Stomach (tissue), 9 donors: ENCODE measurements around the gene APEH. TPM values are rescaled to one million over a fixed set of nuclear protein-coding genes. Genes with fewer than 3 reads are reported as not detected.
"Not testable (repeated sequence)": the region's sequence is repeated elsewhere in the genome, so short reads cannot be mapped to it uniquely, and the experiment has no call there.

ENCODE experiments used
- DNase-seq, 2 donors: peaks; one replicate each; pipeline versions ENCODE4 v3.0.0 to v3.0.0-alpha.2; 2013 to 2019
- H3K27ac ChIP-seq, 5 donors: fragments of 200-600 bp in 4 of 5; sonication (generic) in 4 of 5; one replicate each; pipeline ENCODE4 v1.5.1; 2013 to 2019; ENCODE audit warnings: mild to moderate bottlenecking in 1 of 5, moderate library complexity in 1 of 5
- H3K27me3 ChIP-seq, 3 donors: fragments of 200-600 bp; sonication (generic); one replicate each; pipeline ENCODE4 v1.5.1; 2017 to 2019; ENCODE audit warnings: mixed run types in 1 of 3
- H3K36me3 ChIP-seq, 4 donors: fragments of 200-600 bp; sonication (generic); 1 replicate in 3 of 4; 2 replicates in 1 of 4; pipeline ENCODE4 v1.5.1; 2016 to 2019
- H3K4me1 ChIP-seq, 4 donors: fragments of 200-600 bp; sonication (generic); one replicate each; pipeline ENCODE4 v1.5.1; 2016 to 2019
- H3K4me3 ChIP-seq, 4 donors: fragments of 200-600 bp; sonication (generic) in 3 of 4; one replicate each; pipeline ENCODE4 v1.5.1; 2016 to 2019; ENCODE audit warnings: mild to moderate bottlenecking in 1 of 4
- H3K9me3 ChIP-seq, 4 donors: fragments of 200-600 bp; sonication (generic); one replicate each; pipeline ENCODE4 v1.5.1; 2016 to 2019
- CTCF ChIP-seq, 7 experiments: fragments of 450-650 bp in 4 of 7; fragments of 200-600 bp in 3 of 7; sonication (generic) in 3 of 7; IDR thresholded peaks; one replicate each; pipeline ENCODE4 v1.5.1; 2016 to 2019; ENCODE audit warnings: antibody characterized with exemption in 7 of 7, control low read depth in 2 of 7, mild to moderate bottlenecking in 1 of 7
- EP300 ChIP-seq: sonication (generic); formaldehyde crosslinking; IDR thresholded peaks from one replicate; pipeline ENCODE4 v1.6.1; 2017; ENCODE audit warnings: antibody characterized with exemption
- POLR2A ChIP-seq, 4 donors: fragments of 450-650 bp; IDR thresholded peaks; one replicate each; pipeline ENCODE4 v1.6.1; 2016; ENCODE audit warnings: antibody characterized with exemption in 4 of 4, control low read depth in 2 of 4, mild to moderate bottlenecking in 1 of 4, moderate library complexity in 1 of 4
- POLR2AphosphoS5 ChIP-seq, 3 donors: sonication (generic); formaldehyde crosslinking; IDR thresholded peaks; one replicate each; pipeline ENCODE4 v1.6.1; 2016; ENCODE audit warnings: antibody characterized with exemption in 3 of 3
- WGBS, 5 donors: extraction: QIAGEN DNeasy Blood & Tissue Kit in 3 of 5; methylation state at CpG; one replicate each; pipeline versions ENCODE4 v1.1.5 to v1.1.7; 2013 to 2018; 5-methylcytosine and 5-hydroxymethylcytosine counted together
- intact Hi-C: fragments of 100-400 bp; cut with DNase I; formaldehyde crosslinking; loops from one replicate; pipeline ENCODE4 v1.15.1; 2023; ENCODE audit warnings: low total_unique reads
- polyA plus RNA-seq, 3 donors: library from polyadenylated mRNA; stranded (reverse); fragments of 200-250 nt; gene quantifications; one replicate each; pipeline ENCODE4 v1.2.3, GENCODE V29; 2013
- total RNA-seq, 5 donors: library from RNA; depleted of rRNA; stranded (reverse); fragments of >200 nt; gene quantifications; one replicate each; pipeline versions ENCODE4 v1.1.0 to v1.2.3, GENCODE V29; 2014 to 2016
- donor health status: healthy with polysubstance abuse.
- donor health status: Bipolar disorder and iron deficiency.
- donor health status: healthy.

Gene APEH
- total and polyA plus RNA-seq, 8 donors: 23.9 to 104 (median 47.7) TPM

DNA sequence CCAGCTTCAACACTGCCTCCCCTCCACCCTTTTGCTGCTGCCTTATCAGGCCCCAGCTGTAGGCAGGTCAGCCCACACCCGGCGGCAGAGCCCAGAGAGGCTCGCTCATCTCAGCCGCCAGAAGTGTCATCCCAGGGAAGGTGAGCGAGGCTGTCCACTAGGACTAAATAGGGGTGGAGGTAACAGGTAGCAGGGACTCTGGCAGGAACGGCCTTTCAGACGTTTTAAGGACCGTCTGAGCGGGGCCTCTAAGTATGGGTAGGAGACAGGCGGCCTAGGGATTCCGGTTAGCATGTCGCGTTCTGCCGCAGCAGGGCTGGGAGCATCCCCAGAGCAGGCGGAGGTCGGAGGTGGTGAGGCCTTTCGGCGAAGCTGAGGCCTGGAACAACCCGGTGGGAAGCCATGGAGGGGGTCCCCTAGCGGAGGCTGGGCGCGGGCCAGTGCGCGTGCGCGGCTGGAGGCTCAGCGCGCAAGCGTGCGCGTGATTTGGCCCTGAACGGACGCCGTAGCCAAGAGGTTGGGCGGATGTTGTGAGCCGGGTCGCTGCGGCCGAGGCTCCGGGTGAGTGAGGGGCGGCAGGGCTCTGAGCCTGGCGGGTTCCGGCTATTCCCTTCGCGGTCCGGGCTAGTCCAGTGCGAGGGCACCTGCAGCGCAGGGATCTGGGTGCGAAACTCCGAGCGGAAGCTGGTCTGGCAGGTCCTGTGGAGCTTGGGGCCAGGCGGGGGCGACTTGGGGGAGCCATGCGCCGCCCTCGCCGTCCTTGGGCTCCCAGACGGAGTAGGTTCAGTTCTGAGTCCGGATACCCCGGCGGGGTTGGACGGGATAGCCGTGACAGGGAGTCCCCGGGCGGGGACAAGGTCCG, 15.1 kb downstream of the APEH start, which contains the start of the genes MST1 and RNF123:
MST1 (minus strand) TSS at position 429 of the 862 bp plus-strand sequence. CDS start 783 bp downstream, outside the sequence.
RNF123 (plus strand) TSS at position 512 of the 862 bp plus-strand sequence. CDS start 1,609 bp downstream, outside the sequence.
- intact Hi-C loops: no loop called here
- Histone ChIP-seq H3K9me3 (no peaks in the 10 kb centered on the region), H3K4me1 (peaks cover 26 to 52% (median 49%) of the 10 kb centered on the region in 4 donors), H3K36me3 (peaks cover 2 to 10% (median 6%) of the 10 kb centered on the region in 4 donors), H3K27ac (peak within 1 kb of the TSS; percentile 77 to 91 (median 88)), H3K27me3 (peaks cover 0 to 22% (median 0%) of the 10 kb centered on the region in 3 donors), H3K4me3 (peak within 1 kb of the TSS; percentile 71 to 95 (median 83))
- TF ChIP-seq EP300 (no peak), POLR2A (IDR thresholded peaks at IDR 0.05) (no peak), CTCF (IDR thresholded peaks at IDR 0.05) (peak in 2 of 7 experiments; percentile 23 to 37), POLR2AphosphoS5 (IDR thresholded peaks at IDR 0.05) (peak; percentile 62 to 96 (median 73))
- 1 to 2% (median 1%) methylated on average over 26 to 66 of the region's 66 CpGs for WGBS, 5 donors
- DNase-seq: peak; percentile 90 to 98

- H3K36me3 ChIP-seq, H3K9me3 ChIP-seq, intact Hi-C loops, DNase-seq: not testable (repeated sequence)
- Histone ChIP-seq H3K4me3 (peak overlapping the region; percentile 71 to 95 (median 83)), H3K4me1 (peaks cover 26 to 52% (median 49%) of the 10 kb centered on the region in 4 donors), H3K27me3 (peaks cover 0 to 22% (median 0%) of the 10 kb centered on the region in 3 donors), H3K27ac (peak overlapping the region; percentile 77 to 91 (median 88))
- WGBS, 5 donors: 5 to 10% (median 6%) methylated on average over 14 to 16 of the region's 16 CpGs
Observed at GRCh38 chr3:49689908-49690624, 15.9 kb downstream of the APEH start.

DNA sequence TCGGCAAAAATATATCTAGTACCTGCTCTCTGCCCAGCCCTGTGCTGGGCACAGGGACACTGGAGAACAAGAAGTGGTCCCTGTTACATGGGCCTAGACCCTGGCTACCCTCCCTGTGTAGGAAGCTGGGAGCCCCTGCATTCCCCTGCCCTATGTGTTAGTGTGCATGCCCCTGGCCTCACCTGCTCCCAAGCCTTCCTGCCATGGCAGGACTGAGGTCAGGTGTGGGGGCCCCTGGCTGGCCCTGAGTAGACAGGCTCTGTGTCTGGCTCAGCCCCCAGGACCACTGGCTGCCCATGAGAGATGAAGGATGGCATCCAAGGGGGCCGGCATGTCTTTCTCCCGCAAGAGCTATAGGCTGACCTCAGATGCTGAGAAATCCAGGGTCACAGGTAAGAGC, 16.7 kb downstream of the APEH start:
- DNase-seq, H3K9me3 ChIP-seq, intact Hi-C loops, H3K36me3 ChIP-seq, H3K27ac ChIP-seq: not testable (repeated sequence)
- H3K4me1 ChIP-seq: peaks cover 26 to 49% (median 47%) of the 10 kb centered on the region in 4 donors
- H3K27me3 ChIP-seq: peaks cover 0 to 18% (median 0%) of the 10 kb centered on the region in 3 donors
- H3K4me3 ChIP-seq: peak overlapping the region in 2 of 4 donors; percentile 71 to 90
- 72 to 94% (median 84%) methylated on average over 1 to 3 of the region's 3 CpGs for WGBS, 5 donors

DNA sequence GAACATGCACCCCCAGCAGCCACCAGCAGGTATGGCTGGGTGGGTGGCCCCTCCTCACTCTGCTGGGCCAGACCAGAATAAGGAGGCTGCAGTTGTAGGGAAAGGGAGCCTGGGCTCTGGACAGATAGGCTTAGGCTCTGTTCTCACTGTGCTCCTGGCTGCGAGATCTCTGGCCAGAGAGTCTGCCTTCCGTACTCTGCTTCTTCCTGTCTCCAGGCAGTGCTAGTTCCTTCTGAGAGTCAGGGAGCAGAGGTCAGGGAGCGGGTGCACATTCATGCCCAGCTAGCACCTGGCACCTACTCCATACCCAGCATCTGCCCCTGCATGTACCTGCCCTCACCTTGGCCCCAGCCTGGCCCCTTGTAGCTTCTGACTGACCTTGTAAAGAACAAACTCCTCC, 17.3 kb downstream of the APEH start:
- H3K36me3 ChIP-seq, DNase-seq, H3K4me3 ChIP-seq, H3K9me3 ChIP-seq, H3K27ac ChIP-seq, intact Hi-C loops: not testable (repeated sequence)
- 55 to 87% (median 56%) methylated on average over 3 of the region's 3 CpGs for WGBS, 5 donors
- peaks cover 22 to 43% (median 41%) of the 10 kb centered on the region in 4 donors for H3K4me1 ChIP-seq
- peaks cover 0 to 12% (median 0%) of the 10 kb centered on the region in 3 donors for H3K27me3 ChIP-seq

GRCh38 chr3:49694409-49695070, 20.4 kb downstream of the APEH start:
- Histone ChIP-seq H3K36me3 (peaks cover 20 to 34% (median 29%) of the 10 kb centered on the region in 4 donors), H3K4me1 (peaks cover 17 to 24% (median 23%) of the 10 kb centered on the region in 4 donors)
- H3K27me3 ChIP-seq, H3K4me3 ChIP-seq, DNase-seq, intact Hi-C loops, H3K27ac ChIP-seq, H3K9me3 ChIP-seq: not testable (repeated sequence)
- WGBS, 5 donors: 67 to 71% (median 69%) methylated on average over 5 to 6 of the region's 6 CpGs

DNA sequence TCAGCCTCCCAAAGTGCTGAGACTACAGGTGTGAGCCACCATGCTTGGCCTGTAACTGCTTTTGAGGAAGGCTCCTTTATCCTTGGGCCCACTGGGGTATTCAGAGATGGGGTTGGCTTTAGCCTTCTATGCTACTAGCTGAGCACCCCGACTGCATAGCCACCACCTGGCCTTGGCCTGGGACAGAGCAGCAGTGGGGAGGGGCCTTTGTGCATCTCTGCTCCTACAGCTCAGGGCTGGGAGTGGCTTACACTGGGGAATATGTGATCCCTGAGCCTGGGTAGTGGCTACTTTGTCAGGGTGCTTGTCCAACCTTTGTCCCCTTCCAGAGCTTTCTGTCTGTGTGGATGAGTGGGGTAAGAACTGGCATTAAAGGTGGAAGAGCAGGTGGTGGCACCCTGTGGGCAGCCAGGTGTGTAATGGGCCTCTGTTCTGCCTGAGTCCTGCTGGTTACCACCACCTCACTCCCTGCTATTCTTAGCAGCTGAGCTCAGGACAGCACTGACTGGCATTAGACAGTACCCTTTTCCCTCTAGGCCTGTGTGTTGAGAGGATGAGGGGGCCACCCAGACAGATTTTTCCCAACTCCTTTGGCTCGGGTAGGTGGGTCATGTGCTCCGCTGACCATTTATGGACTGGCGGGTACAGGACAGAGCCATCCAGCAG, 21.3 kb downstream of the APEH start:
- Histone ChIP-seq H3K4me1 (peaks cover 10 to 16% (median 15%) of the 10 kb centered on the region in 4 donors), H3K36me3 (peaks cover 21 to 44% (median 38%) of the 10 kb centered on the region in 4 donors)
- H3K9me3 ChIP-seq, intact Hi-C loops, H3K27ac ChIP-seq, H3K4me3 ChIP-seq, DNase-seq, H3K27me3 ChIP-seq: not testable (repeated sequence)
- 70 to 94% (median 88%) methylated on average over 1 to 4 of the region's 4 CpGs for WGBS, 5 donors
